K562 (cell line): ENCODE measurements around the gene B4GALT5. TPM values are rescaled to one million over a fixed set of nuclear protein-coding genes. Genes with fewer than 3 reads are reported as not detected.
"Not testable (repeated sequence)": the region's sequence is repeated elsewhere in the genome, so short reads cannot be mapped to it uniquely, and the experiment has no call there.

Experiments used
- ATAC-seq: fragments of 200-7000 bp; cut with Tn5 transposase; 3 replicates; pipeline ENCODE4 v1.9.1; 2020; ENCODE audit warnings: moderate library complexity
- BruUV-seq: library from RNA; stranded (reverse); fragments of 400-500 nt; replicated peaks from 2 replicates; lab custom pipeline; 2021; lab: Mats Ljungman, UMichigan
- CTCF ChIA-PET: fragments of 300-600 bp; formaldehyde crosslinking; extraction: SDS; loops from one replicate; lab custom pipeline; 2021; ENCODE audit warnings: low intra/inter-chr PET ratio; lab: Yijun Ruan, JAX
- POLR2A ChIA-PET: fragments of 300-600, 350-650 bp; sonication (Branson Sonifier 250); formaldehyde crosslinking; extraction: SDS; loops from one replicate; lab custom pipeline; 2021; ENCODE audit warnings: antibody characterized with exemption, inconsistent platforms; lab: Yijun Ruan, JAX
- DNase-seq, 4 experiments: peaks; one replicate each; pipeline versions ENCODE4 v3.0.0 to v3.0.0-alpha.2; 2011 to 2018; ENCODE audit warnings: low spot score in 3 of 4, mixed read lengths in 3 of 4; ENCODE audit errors: extremely low read depth in 1 of 4
- FAIRE-seq: peaks from 2 replicates; lab custom pipeline; 2011; peaks lifted over from hg19 to GRCh38; lab: Jason Lieb, UNC
- H2AFZ ChIP-seq: 2 replicates; pipeline ENCODE4 v1.6.0; 2011; ENCODE audit warnings: low read depth, low read length, control low read depth, inconsistent platforms
- H3K27ac ChIP-seq: fragments of 200-600 bp; 3 replicates; pipeline ENCODE4 v1.8.0; 2011; ENCODE audit warnings: low read depth, mild to moderate bottlenecking, control low read depth, inconsistent platforms, low read length, moderate library complexity, mixed read lengths; ENCODE audit errors: extremely low read depth
- H3K27me3 ChIP-seq, 2 experiments: fragments of 300-600 bp in 1 of 2; 2 replicates in 1 of 2; 3 replicates in 1 of 2; pipeline versions ENCODE4 v1.6.0 to v1.8.0; 2011; ENCODE audit warnings: inconsistent platforms in 2 of 2, low read length in 2 of 2, mild to moderate bottlenecking in 1 of 2, mixed read lengths in 1 of 2, moderate library complexity in 1 of 2; ENCODE audit not compliant: control insufficient read depth in 2 of 2, insufficient read depth in 2 of 2
- H3K36me3 ChIP-seq: fragments of 300-600 bp; 3 replicates; pipeline ENCODE4 v1.8.0; 2011; ENCODE audit warnings: mild to moderate bottlenecking, low read length, inconsistent platforms; ENCODE audit not compliant: control insufficient read depth, insufficient read depth
- H3K4me1 ChIP-seq, 2 experiments: fragments of 200-600 bp in 1 of 2; replicated peaks in 1 of 2; 2 replicates in 1 of 2; 3 replicates in 1 of 2; pipeline versions ENCODE4 v1.5.1 to v1.8.0; 2011; ENCODE audit warnings: inconsistent platforms in 2 of 2, low read length in 2 of 2, mild to moderate bottlenecking in 1 of 2, mixed read lengths in 1 of 2, moderate library complexity in 1 of 2; ENCODE audit not compliant: control insufficient read depth in 2 of 2, insufficient read depth in 2 of 2
- H3K4me2 ChIP-seq: 2 replicates; pipeline ENCODE4 v1.6.1; 2011; ENCODE audit warnings: low read length, control low read depth, inconsistent platforms, mixed read lengths; ENCODE audit not compliant: insufficient read depth
- H3K4me3 ChIP-seq: fragments of 200-600 bp; sonication (generic), shearing (Covaris generic); 2 replicates; pipeline ENCODE4 v1.5.1; 2016; ENCODE audit warnings: control low read depth, inconsistent platforms
- H3K79me2 ChIP-seq: fragments of 200-600 bp; 3 replicates; pipeline ENCODE4 v1.8.0; 2011; ENCODE audit warnings: low read length, inconsistent platforms; ENCODE audit not compliant: control insufficient read depth, insufficient read depth
- H3K9ac ChIP-seq, 2 experiments: 2 replicates each; pipeline versions ENCODE4 v1.6.0 to v1.6.1; 2011; ENCODE audit warnings: low read depth in 2 of 2, low read length in 2 of 2, control low read depth in 1 of 2, inconsistent platforms in 1 of 2, mild to moderate bottlenecking in 1 of 2, mixed read lengths in 1 of 2; ENCODE audit not compliant: insufficient read depth in 1 of 2
- H3K9me1 ChIP-seq: one replicate; pipeline ENCODE4 v1.6.0; 2011; ENCODE audit warnings: inconsistent platforms, mild to moderate bottlenecking, low read length, moderate library complexity; ENCODE audit not compliant: control insufficient read depth, insufficient read depth
- H3K9me3 ChIP-seq: replicated peaks from 2 replicates; pipeline ENCODE4 v1.5.1; 2011; ENCODE audit warnings: low read depth, low read length, inconsistent platforms; ENCODE audit not compliant: control insufficient read depth, insufficient read depth
- H4K20me1 ChIP-seq: replicated peaks from 2 replicates; pipeline ENCODE4 v1.6.1; 2011; ENCODE audit warnings: low read length, inconsistent platforms, mixed read lengths; ENCODE audit not compliant: control insufficient read depth, insufficient read depth
- CBX3 ChIP-seq, 2 experiments: IDR thresholded peaks; 1 replicate in 1 of 2; 2 replicates in 1 of 2; pipeline ENCODE4 v1.6.1; 2012; ENCODE audit warnings: inconsistent platforms in 2 of 2, low read length in 2 of 2, borderline replicate concordance in 1 of 2, control low read depth in 1 of 2
- FUS ChIP-seq: fragments of 200-400 bp; formaldehyde crosslinking; optimal IDR thresholded peaks from 2 replicates; pipeline ENCODE3; 2017; ENCODE audit warnings: low read depth, low read length
- RFX1 ChIP-seq: fragments of 450-650 bp; IDR thresholded peaks from 2 replicates; pipeline ENCODE4 v1.6.1; 2016; ENCODE audit warnings: mild to moderate bottlenecking, moderate library complexity
- TRIM24 ChIP-seq, 2 experiments: fragments of 450-650 bp; IDR thresholded peaks; 2 replicates each; pipeline ENCODE4 v1.6.1; 2016
- WGBS: fragments of 100-300 bp; shearing (Covaris generic); methylation state at CpG from one replicate; pipeline ENCODE4 v1.1.6; 2016; ENCODE audit warnings: low coverage, mixed read lengths; ENCODE audit not compliant: insufficient coverage; ENCODE audit errors: missing lambda C conversion rate; 5-methylcytosine and 5-hydroxymethylcytosine counted together
- in situ Hi-C: fragments of 300-500 bp; cut with MboI; formaldehyde crosslinking; loops from 4 replicates; pipeline ENCODE4 v1.15.0; 2018; ENCODE audit warnings: inconsistent platforms, mixed read lengths
- intact Hi-C: fragments of 100-400 bp; cut with micrococcal nuclease; formaldehyde crosslinking; loops from 2 replicates; pipeline ENCODE4 v1.14.2; 2022
- polyA plus RNA-seq, 8 experiments: library from polyadenylated mRNA; depleted of rRNA in 4 of 8; stranded (reverse) in 5 of 8; unstranded in 3 of 8; fragments of >200 nt; fragmentation: Nextera tagmentation in 2 of 8; fragmentation: Illumina TruSeq in 1 of 8; extraction: Ambion mirVana in 2 of 8; extraction: Trizol in 1 of 8; gene quantifications; 2 replicates each; pipeline versions ENCODE4 v1.2.1 to v1.2.3, GENCODE V29; 2011 to 2014; ENCODE audit warnings: inconsistent platforms in 1 of 8, missing spikeins in 1 of 8
- total RNA-seq, 7 experiments: library from RNA; depleted of rRNA in 6 of 7; stranded (reverse); fragments of >200 nt in 6 of 7; fragmentation: Illumina TruSeq in 2 of 7; extraction: Trizol in 2 of 7; gene quantifications; 2 replicates each; pipeline versions ENCODE4 v1.2.1 to v1.2.3, GENCODE V29; 2011 to 2021; ENCODE audit warnings: low replicate concordance in 1 of 7

Gene B4GALT5
- total and polyA plus RNA-seq, 9 of the 15 experiments (the other 6 are each of a cell fraction or from before 2014, with no cell fraction given) = 8.5 to 32.6 (median 23.4) TPM

DNA sequence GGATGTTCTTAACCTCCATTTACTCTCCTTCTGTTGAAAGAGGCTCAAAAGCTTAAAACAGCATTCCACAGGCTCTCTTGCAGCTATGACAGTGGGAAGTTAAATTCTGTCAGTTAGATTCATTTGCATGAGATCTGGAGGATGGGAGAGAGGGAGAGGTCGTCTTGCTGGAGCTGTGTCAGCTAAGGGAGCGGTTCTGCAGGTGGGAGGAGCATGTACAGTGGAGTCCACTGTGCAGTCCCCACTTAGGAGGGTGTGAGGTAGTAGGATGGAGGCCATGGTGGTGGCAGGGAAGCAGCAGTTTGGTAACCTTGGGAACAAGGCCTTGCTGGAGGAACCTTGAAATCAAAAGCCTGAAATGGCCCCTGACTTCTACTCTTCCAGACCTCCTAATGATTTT, 12.0 kb upstream of the B4GALT5 start:
- peak; percentile 67 for ATAC-seq
- H3K9ac ChIP-seq = no peak overlapping the region
- H3K9me1 ChIP-seq = no peaks in the 10 kb centered on the region
- H3K4me3 ChIP-seq = no peak overlapping the region
- TF ChIP-seq FUS (no peak), CBX3 (IDR thresholded peaks at IDR 0.05; ENCODE audit: borderline replicate concordance in 1 of 2, low read length in 2 of 2) (peak in 1 of 2 experiments; percentile 59; a peak in 2 of 3 replicates), TRIM24 (IDR thresholded peaks at IDR 0.05) (peak in 1 of 2 experiments; percentile 45; a peak in 2 of 4 replicates), RFX1 (peak; percentile 35; the same call in 1 of the 2 replicates)
- TF ChIP-seq, all 486 proteins: peak for 3
- ChIA-PET CTCF (interaction anchor here (0.6 kb wide), 1 partner anchor 13 kb away, joined by 6 read pairs; no protein-coding TSS in a partner anchor), POLR2A (no interaction called here)
- BruUV-seq = no TSS peak
- Histone ChIP-seq H3K27ac (no peak overlapping the region), H3K79me2 (no peaks in the 10 kb centered on the region), H3K9me3 (no peaks in the 10 kb centered on the region), H3K36me3 (no peaks in the 10 kb centered on the region), H4K20me1 (no peaks in the 10 kb centered on the region), H3K4me2 (no peak overlapping the region), H2AFZ (peak overlapping the region; percentile 33; the same call in 1 of the 2 replicates), H3K4me1 (peaks cover 0 to 7% of the 10 kb centered on the region in 2 experiments; a peak in 3 of 5 replicates), H3K27me3 (no peaks in the 10 kb centered on the region)
- intact Hi-C loops (no loop called here), in situ Hi-C loops (no loop called here)
- FAIRE-seq (no peak), DNase-seq (no peak)
- WGBS = 31% methylated on average over 2 of the region's 2 CpGs

DNA sequence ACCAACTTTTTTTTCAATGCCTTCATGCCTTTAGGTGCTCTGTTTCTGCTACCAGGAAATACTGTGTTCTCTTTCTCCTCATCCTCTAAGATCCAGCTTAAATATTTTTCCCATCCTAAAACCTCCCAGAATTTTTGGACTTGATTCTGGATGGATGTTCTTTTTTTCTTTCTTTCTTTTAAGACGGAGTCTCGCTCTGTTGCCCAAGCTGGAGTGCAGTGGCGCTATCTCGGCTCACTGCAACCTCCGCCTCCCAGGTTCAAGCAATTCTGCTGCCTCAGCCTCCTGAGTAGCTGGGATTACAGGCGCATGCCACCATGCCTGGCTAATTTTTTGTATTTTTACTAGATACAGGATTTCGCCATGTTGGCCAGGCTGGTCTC, 11.5 kb upstream of the B4GALT5 start:
- H4K20me1 ChIP-seq, H3K4me2 ChIP-seq, FAIRE-seq, H3K36me3 ChIP-seq, H3K4me1 ChIP-seq, DNase-seq, H3K4me3 ChIP-seq, ATAC-seq, BruUV-seq, H3K9me3 ChIP-seq, CTCF ChIA-PET, H3K9me1 ChIP-seq, H3K79me2 ChIP-seq, intact Hi-C loops, H3K27ac ChIP-seq, in situ Hi-C loops, H3K27me3 ChIP-seq, H3K9ac ChIP-seq: not testable (repeated sequence)
- POLR2A ChIA-PET = interaction anchor here (0.8 to 1.5 kb wide), 3 partner anchors 18 to 94 kb away, joined by 3 to 4 read pairs (median 3); no protein-coding TSS in a partner anchor
- 89% methylated on average over 4 of the region's 7 CpGs for WGBS
- H2AFZ ChIP-seq = peak overlapping the region; percentile 61; the same call in 1 of the 2 replicates
